ENCODE results near the gene TBC1D10A. TPM values are rescaled to one million over a fixed set of nuclear protein-coding genes. Genes with fewer than 3 reads are reported as not detected.

Gene TBC1D10A
- total RNA-seq, 1 experiment from 2014 or later, result 11.1 TPM

- no peaks in the 10 kb centered on the region for H3K36me3 Mint-ChIP-seq
- H3K27me3 Mint-ChIP-seq (ENCODE audit: low read depth), result no peaks in the 10 kb centered on the region
- CTCF ChIA-PET, result interaction anchor here (1.6 kb wide), 1 partner anchor 34 kb away, joined by 8 read pairs; no protein-coding TSS in a partner anchor
- ATAC-seq (no peak), DNase-seq (ENCODE audit: low spot score) (no peak)
- no peaks in the 10 kb centered on the region for H3K9me3 Mint-ChIP-seq
- H3K27ac Mint-ChIP-seq, result no peak overlapping the region
- no peak overlapping the region for H3K4me3 Mint-ChIP-seq
- H3K4me1 Mint-ChIP-seq, result peaks cover 16% of the 10 kb centered on the region
- POLR2A ChIA-PET, result no interaction called here
- TF ChIP-seq ZNF232 (CRISPR knock-in tag; IDR thresholded peaks at IDR 0.05) (no peak), ZNF671 (CRISPR knock-in tag; IDR thresholded peaks at IDR 0.05) (no peak), FOXP1 (CRISPR knock-in tag; IDR thresholded peaks at IDR 0.05; ENCODE audit: borderline replicate concordance) (no peak), ZNF512 (CRISPR knock-in tag; IDR thresholded peaks at IDR 0.05; ENCODE audit: borderline replicate concordance) (no peak), GRHL2 (CRISPR knock-in tag; IDR thresholded peaks at IDR 0.05; ENCODE audit: insufficient replicate concordance, severe bottlenecking) (no peak), AFF4 (CRISPR knock-in tag; IDR thresholded peaks at IDR 0.05; ENCODE audit: borderline replicate concordance) (no peak), FOXK1 (CRISPR knock-in tag; IDR thresholded peaks at IDR 0.05) (no peak)
- TF ChIP-seq, protein P1, sequence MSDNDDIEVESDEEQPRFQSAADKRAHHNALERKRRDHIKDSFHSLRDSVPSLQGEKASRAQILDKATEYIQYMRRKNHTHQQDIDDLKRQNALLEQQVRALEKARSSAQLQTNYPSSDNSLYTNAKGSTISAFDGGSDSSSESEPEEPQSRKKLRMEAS (CRISPR knock-in tag; IDR thresholded peaks at IDR 0.05), result no peak
- TF ChIP-seq, protein P2, sequence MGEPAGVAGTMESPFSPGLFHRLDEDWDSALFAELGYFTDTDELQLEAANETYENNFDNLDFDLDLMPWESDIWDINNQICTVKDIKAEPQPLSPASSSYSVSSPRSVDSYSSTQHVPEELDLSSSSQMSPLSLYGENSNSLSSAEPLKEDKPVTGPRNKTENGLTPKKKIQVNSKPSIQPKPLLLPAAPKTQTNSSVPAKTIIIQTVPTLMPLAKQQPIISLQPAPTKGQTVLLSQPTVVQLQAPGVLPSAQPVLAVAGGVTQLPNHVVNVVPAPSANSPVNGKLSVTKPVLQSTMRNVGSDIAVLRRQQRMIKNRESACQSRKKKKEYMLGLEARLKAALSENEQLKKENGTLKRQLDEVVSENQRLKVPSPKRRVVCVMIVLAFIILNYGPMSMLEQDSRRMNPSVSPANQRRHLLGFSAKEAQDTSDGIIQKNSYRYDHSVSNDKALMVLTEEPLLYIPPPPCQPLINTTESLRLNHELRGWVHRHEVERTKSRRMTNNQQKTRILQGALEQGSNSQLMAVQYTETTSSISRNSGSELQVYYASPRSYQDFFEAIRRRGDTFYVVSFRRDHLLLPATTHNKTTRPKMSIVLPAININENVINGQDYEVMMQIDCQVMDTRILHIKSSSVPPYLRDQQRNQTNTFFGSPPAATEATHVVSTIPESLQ (CRISPR knock-in tag; IDR thresholded peaks at IDR 0.05), result no peak
- TF ChIP-seq, protein P3, sequence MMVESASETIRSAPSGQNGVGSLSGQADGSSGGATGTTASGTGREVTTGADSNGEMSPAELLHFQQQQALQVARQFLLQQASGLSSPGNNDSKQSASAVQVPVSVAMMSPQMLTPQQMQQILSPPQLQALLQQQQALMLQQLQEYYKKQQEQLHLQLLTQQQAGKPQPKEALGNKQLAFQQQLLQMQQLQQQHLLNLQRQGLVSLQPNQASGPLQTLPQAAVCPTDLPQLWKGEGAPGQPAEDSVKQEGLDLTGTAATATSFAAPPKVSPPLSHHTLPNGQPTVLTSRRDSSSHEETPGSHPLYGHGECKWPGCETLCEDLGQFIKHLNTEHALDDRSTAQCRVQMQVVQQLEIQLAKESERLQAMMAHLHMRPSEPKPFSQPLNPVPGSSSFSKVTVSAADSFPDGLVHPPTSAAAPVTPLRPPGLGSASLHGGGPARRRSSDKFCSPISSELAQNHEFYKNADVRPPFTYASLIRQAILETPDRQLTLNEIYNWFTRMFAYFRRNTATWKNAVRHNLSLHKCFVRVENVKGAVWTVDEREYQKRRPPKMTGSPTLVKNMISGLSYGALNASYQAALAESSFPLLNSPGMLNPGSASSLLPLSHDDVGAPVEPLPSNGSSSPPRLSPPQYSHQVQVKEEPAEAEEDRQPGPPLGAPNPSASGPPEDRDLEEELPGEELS (CRISPR knock-in tag; IDR thresholded peaks at IDR 0.05), result no peak
- TF ChIP-seq, protein P4, sequence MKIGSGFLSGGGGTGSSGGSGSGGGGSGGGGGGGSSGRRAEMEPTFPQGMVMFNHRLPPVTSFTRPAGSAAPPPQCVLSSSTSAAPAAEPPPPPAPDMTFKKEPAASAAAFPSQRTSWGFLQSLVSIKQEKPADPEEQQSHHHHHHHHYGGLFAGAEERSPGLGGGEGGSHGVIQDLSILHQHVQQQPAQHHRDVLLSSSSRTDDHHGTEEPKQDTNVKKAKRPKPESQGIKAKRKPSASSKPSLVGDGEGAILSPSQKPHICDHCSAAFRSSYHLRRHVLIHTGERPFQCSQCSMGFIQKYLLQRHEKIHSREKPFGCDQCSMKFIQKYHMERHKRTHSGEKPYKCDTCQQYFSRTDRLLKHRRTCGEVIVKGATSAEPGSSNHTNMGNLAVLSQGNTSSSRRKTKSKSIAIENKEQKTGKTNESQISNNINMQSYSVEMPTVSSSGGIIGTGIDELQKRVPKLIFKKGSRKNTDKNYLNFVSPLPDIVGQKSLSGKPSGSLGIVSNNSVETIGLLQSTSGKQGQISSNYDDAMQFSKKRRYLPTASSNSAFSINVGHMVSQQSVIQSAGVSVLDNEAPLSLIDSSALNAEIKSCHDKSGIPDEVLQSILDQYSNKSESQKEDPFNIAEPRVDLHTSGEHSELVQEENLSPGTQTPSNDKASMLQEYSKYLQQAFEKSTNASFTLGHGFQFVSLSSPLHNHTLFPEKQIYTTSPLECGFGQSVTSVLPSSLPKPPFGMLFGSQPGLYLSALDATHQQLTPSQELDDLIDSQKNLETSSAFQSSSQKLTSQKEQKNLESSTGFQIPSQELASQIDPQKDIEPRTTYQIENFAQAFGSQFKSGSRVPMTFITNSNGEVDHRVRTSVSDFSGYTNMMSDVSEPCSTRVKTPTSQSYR (CRISPR knock-in tag; IDR thresholded peaks at IDR 0.05), result no peak
- TF ChIP-seq, protein P5, sequence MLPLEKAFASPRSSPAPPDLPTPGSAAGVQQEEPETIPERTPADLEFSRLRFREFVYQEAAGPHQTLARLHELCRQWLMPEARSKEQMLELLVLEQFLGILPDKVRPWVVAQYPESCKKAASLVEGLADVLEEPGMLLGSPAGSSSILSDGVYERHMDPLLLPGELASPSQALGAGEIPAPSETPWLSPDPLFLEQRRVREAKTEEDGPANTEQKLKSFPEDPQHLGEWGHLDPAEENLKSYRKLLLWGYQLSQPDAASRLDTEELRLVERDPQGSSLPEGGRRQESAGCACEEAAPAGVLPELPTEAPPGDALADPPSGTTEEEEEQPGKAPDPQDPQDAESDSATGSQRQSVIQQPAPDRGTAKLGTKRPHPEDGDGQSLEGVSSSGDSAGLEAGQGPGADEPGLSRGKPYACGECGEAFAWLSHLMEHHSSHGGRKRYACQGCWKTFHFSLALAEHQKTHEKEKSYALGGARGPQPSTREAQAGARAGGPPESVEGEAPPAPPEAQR (CRISPR knock-in tag; IDR thresholded peaks at IDR 0.05), result no peak
- TF ChIP-seq, protein P6, sequence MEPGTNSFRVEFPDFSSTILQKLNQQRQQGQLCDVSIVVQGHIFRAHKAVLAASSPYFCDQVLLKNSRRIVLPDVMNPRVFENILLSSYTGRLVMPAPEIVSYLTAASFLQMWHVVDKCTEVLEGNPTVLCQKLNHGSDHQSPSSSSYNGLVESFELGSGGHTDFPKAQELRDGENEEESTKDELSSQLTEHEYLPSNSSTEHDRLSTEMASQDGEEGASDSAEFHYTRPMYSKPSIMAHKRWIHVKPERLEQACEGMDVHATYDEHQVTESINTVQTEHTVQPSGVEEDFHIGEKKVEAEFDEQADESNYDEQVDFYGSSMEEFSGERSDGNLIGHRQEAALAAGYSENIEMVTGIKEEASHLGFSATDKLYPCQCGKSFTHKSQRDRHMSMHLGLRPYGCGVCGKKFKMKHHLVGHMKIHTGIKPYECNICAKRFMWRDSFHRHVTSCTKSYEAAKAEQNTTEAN (CRISPR knock-in tag; IDR thresholded peaks at IDR 0.05), result no peak
- TF ChIP-seq, protein P7, sequence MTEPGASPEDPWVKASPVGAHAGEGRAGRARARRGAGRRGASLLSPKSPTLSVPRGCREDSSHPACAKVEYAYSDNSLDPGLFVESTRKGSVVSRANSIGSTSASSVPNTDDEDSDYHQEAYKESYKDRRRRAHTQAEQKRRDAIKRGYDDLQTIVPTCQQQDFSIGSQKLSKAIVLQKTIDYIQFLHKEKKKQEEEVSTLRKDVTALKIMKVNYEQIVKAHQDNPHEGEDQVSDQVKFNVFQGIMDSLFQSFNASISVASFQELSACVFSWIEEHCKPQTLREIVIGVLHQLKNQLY (CRISPR knock-in tag; IDR thresholded peaks at IDR 0.05), result no peak
Measured at GRCh38 chr22:30321461-30321860, 5.3 kb downstream of the TBC1D10A start.
